Muscle layer of colon (tissue), 2 donors: Measurements from ENCODE around the gene MAGI1.

Experiments used
- H3K27ac ChIP-seq: one replicate; pipeline ENCODE4 v1.7.0; 2013; ENCODE audit warnings: low read depth, mild to moderate bottlenecking, low read length, moderate library complexity
- H3K27me3 ChIP-seq, 2 donors: one replicate each; pipeline ENCODE4 v1.7.0; 2013; ENCODE audit warnings: low read length in 2 of 2, mild to moderate bottlenecking in 2 of 2; ENCODE audit not compliant: insufficient read depth in 2 of 2, control insufficient read depth in 1 of 2
- H3K36me3 ChIP-seq: one replicate; pipeline ENCODE4 v1.7.0; 2013; ENCODE audit warnings: mild to moderate bottlenecking, low read length; ENCODE audit not compliant: insufficient read depth
- H3K4me1 ChIP-seq: one replicate; pipeline ENCODE4 v1.7.0; 2013; ENCODE audit warnings: mild to moderate bottlenecking, low read length; ENCODE audit not compliant: insufficient read depth
- H3K4me3 ChIP-seq, 2 donors: one replicate each; pipeline ENCODE4 v1.7.0; 2013; ENCODE audit warnings: low read length in 2 of 2, low read depth in 1 of 2, mild to moderate bottlenecking in 1 of 2, moderate library complexity in 1 of 2
- H3K9ac ChIP-seq: one replicate; pipeline ENCODE4 v1.7.0; 2013; ENCODE audit warnings: low read length
- H3K9me3 ChIP-seq: one replicate; pipeline ENCODE4 v1.7.0; 2013; ENCODE audit warnings: mild to moderate bottlenecking, low read length
- donor health status: abdominal sarcoma.
- donor health status: Adenocarcinoma of cecum.

Gene MAGI1

DNA sequence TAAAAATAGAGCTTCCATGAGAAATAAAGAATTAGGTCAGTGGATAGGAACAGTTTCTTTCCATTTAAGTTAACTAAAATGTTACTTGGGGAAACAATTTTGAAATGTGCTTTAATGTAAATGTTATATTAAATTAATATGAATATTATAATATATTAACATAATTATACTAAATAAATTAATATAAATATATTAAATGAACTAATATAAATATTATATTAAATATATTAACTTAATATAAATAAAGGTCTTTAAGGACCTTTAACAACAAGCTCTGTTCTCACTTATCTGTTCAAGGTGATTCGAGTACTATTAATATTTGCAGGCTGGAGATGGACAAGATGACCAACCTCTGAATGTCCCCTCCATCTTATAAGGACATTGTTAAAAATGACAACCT is 100.6 kb downstream of the MAGI1 start:
- no peak overlapping the region for H3K9ac ChIP-seq
- no peak overlapping the region for H3K4me3 ChIP-seq
- no peak overlapping the region for H3K27ac ChIP-seq
- no peaks in the 10 kb centered on the region for H3K27me3 ChIP-seq
- H3K4me1 ChIP-seq, result no peaks in the 10 kb centered on the region
- no peaks in the 10 kb centered on the region for H3K9me3 ChIP-seq
- H3K36me3 ChIP-seq, result no peaks in the 10 kb centered on the region

- no peak overlapping the region for H3K4me3 ChIP-seq
- H3K27me3 ChIP-seq, result no peaks in the 10 kb centered on the region
- H3K36me3 ChIP-seq, result no peaks in the 10 kb centered on the region
- H3K4me1 ChIP-seq, result no peaks in the 10 kb centered on the region
- H3K27ac ChIP-seq, result no peak overlapping the region
- no peaks in the 10 kb centered on the region for H3K9me3 ChIP-seq
- H3K9ac ChIP-seq, result no peak overlapping the region
Observed at GRCh38 chr3:65936908-65937638, 101.6 kb downstream of the MAGI1 start.

GRCh38 chr3:65935724-65936123 is 103.0 kb downstream of the MAGI1 start:
- Histone ChIP-seq H3K9me3 (no peaks in the 10 kb centered on the region), H3K9ac (no peak overlapping the region), H3K27me3 (no peaks in the 10 kb centered on the region), H3K27ac (no peak overlapping the region), H3K4me3 (no peak overlapping the region), H3K36me3 (no peaks in the 10 kb centered on the region), H3K4me1 (no peaks in the 10 kb centered on the region)

- Histone ChIP-seq H3K4me1 (no peaks in the 10 kb centered on the region), H3K9ac (no peak overlapping the region), H3K27ac (no peak overlapping the region), H3K4me3 (no peak overlapping the region), H3K9me3 (no peaks in the 10 kb centered on the region), H3K27me3 (no peaks in the 10 kb centered on the region), H3K36me3 (no peaks in the 10 kb centered on the region)
Observed at GRCh38 chr3:65930648-65931047, 108.1 kb downstream of the MAGI1 start.

DNA sequence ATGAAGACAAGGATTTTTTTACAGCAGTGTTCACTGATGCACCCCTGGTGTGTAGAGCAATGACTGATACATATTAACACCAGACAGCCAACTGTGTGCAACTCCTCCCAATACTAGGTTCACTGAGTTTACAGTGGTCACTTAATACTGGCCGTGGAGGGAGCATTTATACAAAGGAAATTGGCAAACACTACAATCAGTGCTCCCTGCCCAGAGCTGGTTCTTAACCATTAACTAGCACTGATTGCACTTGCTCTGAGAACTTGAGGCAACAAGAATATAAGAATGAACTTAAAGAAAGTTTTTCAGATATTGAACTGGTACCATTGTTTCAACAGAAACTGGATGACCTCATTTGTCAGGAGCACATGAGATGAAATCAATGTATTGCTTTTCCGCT is 110.6 kb downstream of the MAGI1 start:
- H3K4me1 ChIP-seq, result no peaks in the 10 kb centered on the region
- H3K4me3 ChIP-seq, result no peak overlapping the region
- H3K27ac ChIP-seq, result no peak overlapping the region

GRCh38 chr3:65927576-65927975 is 111.1 kb downstream of the MAGI1 start:
- no peak overlapping the region for H3K27ac ChIP-seq
- H3K4me1 ChIP-seq, result no peaks in the 10 kb centered on the region
- no peaks in the 10 kb centered on the region for H3K36me3 ChIP-seq

More for the DNA sequence above, 110.6 kb downstream of the MAGI1 start:
- no peak overlapping the region for H3K9ac ChIP-seq
- H3K27me3 ChIP-seq, result no peaks in the 10 kb centered on the region
- no peaks in the 10 kb centered on the region for H3K36me3 ChIP-seq
- H3K9me3 ChIP-seq, result no peaks in the 10 kb centered on the region

DNA sequence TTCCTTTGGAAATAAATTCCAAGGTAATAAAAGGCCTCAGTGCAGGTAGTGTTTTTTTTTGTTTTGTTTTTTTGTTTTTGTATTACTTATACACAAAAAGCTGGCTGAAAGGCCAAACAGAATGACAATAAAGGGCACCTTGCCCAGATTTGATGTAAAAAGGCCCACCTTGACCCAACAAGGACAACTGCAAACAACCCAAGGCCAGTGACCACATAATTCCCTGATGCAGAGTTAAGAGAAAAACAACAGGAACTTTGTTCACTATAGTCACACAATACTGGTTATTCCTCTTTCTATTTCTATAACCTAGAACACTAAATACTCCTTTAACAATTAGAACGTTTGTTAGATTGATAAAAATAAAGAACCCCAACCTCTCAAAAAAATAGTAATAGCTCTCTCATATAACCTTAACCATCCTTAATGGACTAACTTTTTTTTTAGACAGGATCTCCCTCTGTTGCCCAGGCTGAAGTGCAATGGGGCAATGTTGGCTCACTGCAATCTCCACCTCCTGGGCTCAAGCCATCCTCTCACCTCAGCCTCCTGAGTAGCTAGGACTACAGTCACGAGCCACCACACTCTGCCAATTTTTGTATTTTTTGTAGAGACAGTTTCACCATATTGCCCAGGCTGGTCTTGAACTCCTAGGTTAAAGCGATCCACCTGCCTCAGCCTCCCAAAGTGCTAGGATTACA is 113.3 kb downstream of the MAGI1 start:
- no peak overlapping the region for H3K9ac ChIP-seq
- no peak overlapping the region for H3K27ac ChIP-seq

More at GRCh38 chr3:65927576-65927975, 111.1 kb downstream of the MAGI1 start:
- no peak overlapping the region for H3K4me3 ChIP-seq
- no peaks in the 10 kb centered on the region for H3K9me3 ChIP-seq
- no peaks in the 10 kb centered on the region for H3K27me3 ChIP-seq
- no peak overlapping the region for H3K9ac ChIP-seq

GRCh38 chr3:65924762-65925161 is 114.0 kb downstream of the MAGI1 start:
- H3K9ac ChIP-seq, result no peak overlapping the region
- no peaks in the 10 kb centered on the region for H3K36me3 ChIP-seq
- H3K9me3 ChIP-seq, result no peaks in the 10 kb centered on the region
- no peaks in the 10 kb centered on the region for H3K27me3 ChIP-seq
- no peak overlapping the region for H3K27ac ChIP-seq
- H3K4me1 ChIP-seq, result no peaks in the 10 kb centered on the region
- no peak overlapping the region for H3K4me3 ChIP-seq

More for the DNA sequence above, 113.3 kb downstream of the MAGI1 start:
- no peaks in the 10 kb centered on the region for H3K27me3 ChIP-seq
- H3K4me1 ChIP-seq, result no peaks in the 10 kb centered on the region
- no peaks in the 10 kb centered on the region for H3K36me3 ChIP-seq
- H3K4me3 ChIP-seq, result no peak overlapping the region
- no peaks in the 10 kb centered on the region for H3K9me3 ChIP-seq

DNA sequence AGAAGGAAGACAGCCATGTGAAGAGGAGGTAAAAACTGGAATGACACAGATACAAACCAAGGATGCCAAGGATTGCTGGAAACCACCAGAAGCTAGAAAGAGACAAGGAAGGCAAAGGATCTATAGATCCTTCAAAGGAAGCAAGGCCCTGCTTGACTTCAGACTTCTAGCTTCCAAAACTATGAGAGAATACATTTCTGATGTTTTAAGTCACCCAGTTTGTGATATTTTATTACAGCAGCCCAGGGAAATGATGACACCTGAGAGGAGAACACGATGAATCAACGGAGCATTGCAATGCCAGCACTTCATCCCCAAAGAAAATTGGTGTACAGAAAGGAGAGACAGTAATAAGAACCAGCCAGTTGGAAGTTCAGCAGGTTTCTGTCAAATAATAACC is 116.3 kb downstream of the MAGI1 start:
- Histone ChIP-seq H3K4me1 (no peaks in the 10 kb centered on the region), H3K4me3 (no peak overlapping the region), H3K9ac (no peak overlapping the region), H3K36me3 (no peaks in the 10 kb centered on the region), H3K9me3 (no peaks in the 10 kb centered on the region), H3K27me3 (no peaks in the 10 kb centered on the region), H3K27ac (no peak overlapping the region)

DNA sequence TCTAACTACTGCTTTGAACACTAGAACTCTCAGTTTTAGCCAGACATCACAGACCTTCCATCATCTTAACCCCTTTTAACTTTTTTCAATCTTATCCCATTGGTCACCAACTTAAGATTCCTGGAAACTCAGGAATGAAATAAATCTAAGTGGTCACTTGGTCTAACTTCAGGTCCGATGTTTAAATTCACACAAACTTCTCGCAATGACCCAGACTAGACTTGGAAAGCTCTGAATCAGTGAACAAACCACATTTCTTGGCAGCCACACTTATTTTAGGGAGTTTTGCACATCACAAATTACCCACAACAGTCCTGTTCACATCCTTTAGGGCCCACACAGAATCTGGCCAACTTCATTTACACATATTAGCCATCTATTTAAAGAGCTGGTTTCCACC is 118.9 kb downstream of the MAGI1 start:
- no peaks in the 10 kb centered on the region for H3K9me3 ChIP-seq
- H3K9ac ChIP-seq, result no peak overlapping the region
- no peaks in the 10 kb centered on the region for H3K27me3 ChIP-seq
- no peaks in the 10 kb centered on the region for H3K4me1 ChIP-seq
- no peak overlapping the region for H3K27ac ChIP-seq
- H3K4me3 ChIP-seq, result no peak overlapping the region
- H3K36me3 ChIP-seq, result no peaks in the 10 kb centered on the region

DNA sequence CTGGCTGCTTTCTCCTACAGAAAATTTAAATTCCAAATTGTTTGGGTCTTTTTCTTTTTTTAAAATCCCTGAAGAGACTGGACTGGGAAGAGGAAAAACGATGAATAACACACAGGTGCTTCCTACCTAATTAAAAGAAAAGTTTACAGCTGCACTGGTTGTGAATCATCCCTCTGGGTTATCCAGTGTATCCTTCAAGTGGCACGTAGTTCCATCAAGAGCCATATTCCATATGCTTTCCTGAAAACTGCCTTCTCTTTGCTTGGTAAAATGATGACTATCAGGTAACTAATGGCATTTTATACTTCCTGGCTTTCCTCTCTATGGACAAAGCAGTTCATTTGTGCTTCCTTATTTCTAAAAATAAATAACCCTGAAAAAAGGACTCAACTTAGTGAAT is 123.2 kb downstream of the MAGI1 start:
- Histone ChIP-seq H3K4me1 (no peaks in the 10 kb centered on the region), H3K27ac (no peak overlapping the region), H3K4me3 (no peak overlapping the region), H3K9ac (no peak overlapping the region), H3K9me3 (no peaks in the 10 kb centered on the region), H3K36me3 (no peaks in the 10 kb centered on the region), H3K27me3 (no peaks in the 10 kb centered on the region)
